ENCODE data around the gene PARD6B. TPM values are rescaled to one million over a fixed set of nuclear protein-coding genes. Genes with fewer than 3 reads are reported as not detected.

The PARD6B gene
- total RNA-seq, 1 experiment from 2014 or later: 41.3 TPM

- H3K79me2 ChIP-seq (ENCODE audit: insufficient read depth, low read length): no peaks in the 10 kb centered on the region
- no peaks in the 10 kb centered on the region for H3K27me3 ChIP-seq (ENCODE audit: insufficient read depth, low read length)
- ATAC-seq: no peak
- H2AFZ ChIP-seq (ENCODE audit: low read depth, low read length, poor library complexity, severe bottlenecking): no peak overlapping the region
- no peaks in the 10 kb centered on the region for H3K9me3 ChIP-seq (ENCODE audit: control insufficient read depth in 1 of 2, insufficient read depth in 1 of 2, low read depth in 1 of 2, low read length in 2 of 2)
- no peak overlapping the region for H3K27ac ChIP-seq (ENCODE audit: low read depth, low read length)
- H3K9ac ChIP-seq (ENCODE audit: low read length): no peak overlapping the region
- ChIA-PET RAD21 (ENCODE audit: low non-redundant PET in 1 of 2, low total read pairs in 2 of 2, uncharacterized antibody in 2 of 2, unreplicated experiment in 2 of 2) (no interaction called here), POLR2A (no interaction called here), CTCF (interaction anchor here (0.9 to 1.3 kb wide), 2 partner anchors 9 to 16 kb away, joined by 3 to 6 read pairs; no protein-coding TSS in a partner anchor)
- no peaks in the 10 kb centered on the region for H4K20me1 ChIP-seq (ENCODE audit: insufficient read depth)
- H3K4me3 ChIP-seq (replicated peaks in 1 of 2; ENCODE audit: low read depth in 1 of 2, low read length in 2 of 2): no peak overlapping the region
- H3K9me2 ChIP-seq (ENCODE audit: insufficient read depth): no peaks in the 10 kb centered on the region
- H3K4me1 ChIP-seq (ENCODE audit: control insufficient read depth in 1 of 2, insufficient read depth in 2 of 2, low read length in 2 of 2): no peaks in the 10 kb centered on the region
- TF ChIP-seq YY1 (IDR thresholded peaks at IDR 0.05; ENCODE audit: extremely low read depth, insufficient replicate concordance, low read depth, low read length): no peak
- no peak for TF ChIP-seq SIN3A (IDR thresholded peaks at IDR 0.05; ENCODE audit: low read depth)
- TF ChIP-seq EZH2phosphoT487 (IDR thresholded peaks at IDR 0.05; ENCODE audit: borderline replicate concordance): no peak
- TF ChIP-seq FOSL1 (IDR thresholded peaks at IDR 0.05; ENCODE audit: low read depth): no peak
- TF ChIP-seq POLR2AphosphoS5 (IDR thresholded peaks at IDR 0.05; ENCODE audit: low read depth, low read length): no peak
- TF ChIP-seq SRF (IDR thresholded peaks at IDR 0.05; ENCODE audit: low read depth): no peak
- no peak for TF ChIP-seq CTCF (IDR thresholded peaks at IDR 0.05 in 2 of 3, conservative IDR thresholded peaks at IDR 0.05 in 1 of 3; ENCODE audit: borderline replicate concordance in 1 of 3, insufficient read depth in 1 of 3, low read depth in 2 of 3, low read length in 2 of 3)
- no peak for TF ChIP-seq CEBPB (IDR thresholded peaks at IDR 0.05; ENCODE audit: low read depth)
- no peak for TF ChIP-seq REST (IDR thresholded peaks at IDR 0.05; ENCODE audit: low read depth)
- TF ChIP-seq TCF7L2 (IDR thresholded peaks at IDR 0.05; ENCODE audit: borderline replicate concordance, extremely low read depth, insufficient read depth, insufficient read length): no peak
- TF ChIP-seq ZNF274 (IDR thresholded peaks at IDR 0.05; ENCODE audit: low read depth, low read length): no peak
- TF ChIP-seq ZFX (IDR thresholded peaks at IDR 0.05): no peak
- no peak for TF ChIP-seq EZH2 (IDR thresholded peaks at IDR 0.05)
- TF ChIP-seq POLR2A (IDR thresholded peaks at IDR 0.05; ENCODE audit: borderline replicate concordance, extremely low read depth, insufficient read depth, insufficient read length): no peak
- TF ChIP-seq ELF1 (IDR thresholded peaks at IDR 0.05; ENCODE audit: borderline replicate concordance, low read depth): no peak
- TF ChIP-seq JUND (IDR thresholded peaks at IDR 0.05): no peak
- TF ChIP-seq ATF3 (IDR thresholded peaks at IDR 0.05): no peak
- no peak for TF ChIP-seq RAD21 (IDR thresholded peaks at IDR 0.05; ENCODE audit: low read depth)
- intact Hi-C loops (cut with micrococcal nuclease): no loop called here
- H3K4me2 ChIP-seq (ENCODE audit: low read length): no peak overlapping the region
- BruUV-seq (replicated peaks): no TSS peak
- H3K36me3 ChIP-seq (ENCODE audit: control insufficient read depth in 1 of 2, insufficient read depth in 2 of 2, low read length in 2 of 2): no peaks in the 10 kb centered on the region
- DNase-seq (ENCODE audit: low read depth, low spot score): no peak
Measured at GRCh38 chr20:50802289-50802688, 70.9 kb downstream of the PARD6B start.

Measured in HCT116 (cell line).